GM21737 (cell line): ENCODE measurements around the gene GJA8.
"Not testable (repeated sequence)": the region's sequence is repeated elsewhere in the genome, so short reads cannot be mapped to it uniquely, and the experiment has no call there.

Experiments used
- ATAC-seq: cut with Tn5 transposase; IDR thresholded peaks from one replicate; pipeline ENCODE4 v1.9.1; 2021; ENCODE audit warnings: mild to moderate bottlenecking, moderate library complexity; ENCODE audit not compliant: unreplicated experiment

GJA8 gene

DNA sequence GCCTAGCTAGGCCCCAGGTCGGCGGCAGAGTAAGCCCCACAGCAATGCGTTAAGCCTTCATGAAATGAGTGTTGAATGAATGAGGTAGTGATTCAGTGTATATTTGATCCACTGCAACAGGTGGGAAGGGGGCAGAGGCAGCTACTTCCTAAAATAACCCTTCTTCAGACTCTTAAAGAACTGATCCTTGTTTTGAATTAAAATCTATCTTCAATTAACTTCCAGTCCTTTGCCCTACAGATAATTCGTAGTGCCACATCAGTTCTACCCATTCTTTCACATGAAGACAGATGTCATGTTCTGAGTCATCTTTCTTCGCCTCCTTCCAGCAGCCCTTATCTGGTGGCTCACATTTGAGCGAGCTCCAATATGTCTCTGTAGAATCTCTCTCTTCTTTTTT is 24.6 kb downstream of the GJA8 start:
- not testable (repeated sequence) for ATAC-seq

DNA sequence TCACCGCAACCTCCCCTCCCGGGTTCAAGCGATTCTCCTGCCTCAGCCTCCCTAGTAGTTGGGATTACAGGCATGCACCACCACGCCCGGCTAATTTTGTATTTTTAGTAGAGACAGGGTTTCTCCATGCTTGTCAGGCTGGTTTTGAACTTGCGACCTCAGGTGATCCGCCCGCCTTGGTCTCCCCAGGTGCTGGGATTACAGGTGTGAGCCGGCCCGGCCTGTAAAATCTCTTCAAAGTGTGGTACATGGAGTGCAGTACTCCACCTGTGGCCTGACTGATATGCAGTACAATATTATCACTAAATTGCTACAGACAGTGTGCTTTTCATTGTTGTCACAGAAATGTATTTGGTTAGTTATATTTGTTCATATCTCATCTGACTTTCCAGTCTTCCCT is 25.1 kb downstream of the GJA8 start:
- not testable (repeated sequence) for ATAC-seq

DNA sequence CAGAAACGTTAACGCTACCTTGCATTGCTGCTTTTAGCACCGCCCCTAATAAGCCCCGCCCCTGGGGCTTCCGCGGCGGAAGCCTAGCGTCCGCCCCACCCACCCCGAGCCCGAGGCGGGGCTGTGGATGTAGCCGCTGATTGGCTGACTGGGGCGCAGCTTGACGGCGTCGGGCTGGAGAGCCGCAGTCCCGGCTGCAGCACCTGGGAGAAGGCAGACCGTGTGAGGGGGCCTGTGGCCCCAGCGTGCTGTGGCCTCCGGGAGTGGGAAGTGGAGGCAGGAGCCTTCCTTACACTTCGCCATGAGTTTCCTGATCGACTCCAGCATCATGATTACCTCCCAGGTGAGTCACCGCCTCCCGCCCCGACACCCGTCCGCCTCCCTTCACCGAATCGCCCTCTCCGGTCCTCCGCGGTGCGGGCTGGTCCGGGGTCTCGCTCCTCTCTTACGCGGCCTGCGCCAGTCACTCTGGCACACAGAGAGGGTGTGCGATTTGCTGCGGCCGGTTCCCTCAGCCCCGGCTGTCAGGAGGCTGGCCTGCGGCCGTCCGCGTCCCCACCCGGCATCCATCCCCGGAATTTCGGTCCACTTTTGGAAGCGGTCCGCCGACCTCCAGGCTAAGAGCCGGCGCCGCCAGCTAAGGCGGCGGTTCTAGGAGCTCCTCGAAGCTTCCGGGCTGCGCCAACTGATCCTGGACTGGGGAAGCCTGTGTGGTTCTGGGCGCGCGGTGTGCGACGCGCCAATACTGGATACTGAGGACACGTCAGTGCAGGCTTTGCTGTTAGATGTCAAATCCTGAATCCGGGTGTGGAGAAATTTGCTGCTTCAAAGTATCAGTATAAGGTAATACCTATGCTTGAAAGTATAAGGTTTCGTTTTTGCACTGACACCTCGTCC is 25.9 kb downstream of the GJA8 start, which contains the start of gene GPR89B:
GPR89B (plus strand) TSS at position 185 of the 897 bp plus-strand sequence; CDS start at position 302, 117 bp downstream.
- ATAC-seq, result peak; percentile 96

DNA sequence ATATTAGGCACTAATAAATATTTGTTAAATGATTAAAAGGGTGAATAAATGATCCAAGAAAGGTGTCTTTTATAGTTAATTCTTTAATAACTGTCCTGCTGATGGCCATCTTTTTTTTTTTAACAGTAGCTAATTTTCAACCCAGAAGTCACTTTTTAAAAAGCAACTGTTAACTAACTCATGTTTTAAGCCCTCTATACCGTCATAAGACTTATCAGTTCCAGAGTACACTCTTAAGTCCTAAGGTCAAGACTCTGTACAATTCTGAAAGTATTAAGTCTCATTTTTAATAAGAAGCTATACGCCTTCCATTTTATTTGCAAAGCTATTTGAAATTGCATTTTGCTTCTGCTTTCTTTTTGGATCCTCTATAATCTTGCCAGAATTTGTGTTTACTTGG is 28.5 kb downstream of the GJA8 start:
- not testable (repeated sequence) for ATAC-seq

DNA sequence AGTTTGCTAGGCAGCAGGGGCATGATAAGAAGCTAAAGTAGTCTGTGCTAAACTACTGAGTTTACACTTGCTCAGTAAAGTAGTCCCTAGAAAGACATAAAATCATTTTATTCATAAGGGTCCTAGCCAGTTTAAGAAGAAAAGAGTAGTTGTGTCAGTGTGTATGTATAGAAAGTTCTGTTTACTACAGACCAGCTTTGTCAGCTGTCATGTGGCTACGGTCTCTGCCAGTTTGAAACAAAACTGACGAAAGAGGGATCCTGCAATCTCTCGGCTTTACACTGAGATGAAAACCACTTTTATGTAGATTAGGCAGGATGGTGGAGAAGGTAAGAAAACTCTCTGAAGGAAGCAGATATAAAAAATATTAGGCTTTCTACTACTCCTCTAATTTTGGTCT is 32.7 kb downstream of the GJA8 start:
- ATAC-seq, result not testable (repeated sequence)

DNA sequence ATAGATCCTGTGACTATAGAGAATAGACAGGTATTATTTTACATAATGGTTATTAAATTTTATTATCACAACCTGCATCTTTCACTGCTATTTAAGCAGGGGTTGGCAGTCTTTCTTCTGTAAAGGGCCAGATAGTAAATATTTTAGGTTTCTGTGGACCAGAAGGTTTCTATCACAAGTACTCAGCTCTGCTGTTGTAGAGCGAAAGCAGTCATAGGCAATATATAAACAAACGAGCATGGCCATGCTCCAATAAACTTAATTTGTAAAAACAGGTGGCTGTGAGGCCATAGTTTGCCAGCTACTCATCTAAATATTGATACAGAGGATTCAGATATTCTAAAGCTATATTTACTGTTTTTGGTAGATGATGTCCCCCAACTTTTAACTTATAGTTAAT is 37.9 kb downstream of the GJA8 start:
- ATAC-seq, result not testable (repeated sequence)

DNA sequence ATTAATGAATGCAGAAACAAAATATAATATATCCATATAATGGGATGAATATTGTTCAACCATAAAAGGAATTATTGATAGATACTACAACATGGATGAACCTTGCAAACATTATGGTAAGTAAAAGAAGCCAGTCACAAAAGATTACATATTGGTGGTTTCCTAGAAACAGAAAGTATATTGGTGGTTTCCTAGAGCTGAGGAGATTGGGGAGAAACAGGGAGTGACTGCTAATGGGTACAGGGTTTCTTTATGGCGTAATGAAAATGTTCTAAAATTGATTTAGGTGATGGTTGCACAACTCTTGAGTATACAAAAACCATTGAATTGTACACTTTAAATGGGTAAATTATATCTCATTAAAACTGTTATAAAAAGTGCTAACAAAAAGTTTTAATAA is 40.0 kb downstream of the GJA8 start:
- not testable (repeated sequence) for ATAC-seq

DNA sequence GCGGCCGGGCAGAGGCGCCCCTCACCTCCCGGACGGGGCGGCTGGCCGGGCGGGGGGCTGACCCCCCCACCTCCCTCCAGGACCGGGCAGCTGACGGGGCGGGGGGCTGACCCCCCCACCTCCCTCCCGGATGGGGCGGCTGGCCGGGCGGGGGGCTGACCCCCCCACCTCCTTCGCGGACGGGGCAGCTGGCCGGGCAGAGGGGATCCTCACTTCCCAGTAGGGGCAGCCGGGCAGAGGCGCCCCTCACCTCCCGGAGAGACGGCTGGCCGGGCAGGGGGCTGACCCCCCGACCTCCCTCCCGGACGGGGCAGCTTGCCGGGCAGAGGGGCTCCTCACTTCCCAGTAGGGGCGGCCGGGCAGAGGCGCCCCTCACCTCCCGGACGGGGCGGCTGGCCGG is 46.9 kb downstream of the GJA8 start:
- ATAC-seq, result not testable (repeated sequence)
